Aortic smooth muscle cell (primary cell): ENCODE results near the gene SLC39A13. TPM values are rescaled to one million over a fixed set of nuclear protein-coding genes. Genes with fewer than 3 reads are reported as not detected.

Source experiments
- total RNA-seq: library from RNA; depleted of rRNA; stranded (reverse); fragments of >200 nt; gene quantifications from 2 replicates; pipeline ENCODE4 v1.2.3, GENCODE V29; 2014

The SLC39A13 gene
- total RNA-seq = 55.2 and 58.5 TPM in 2 replicates

DNA sequence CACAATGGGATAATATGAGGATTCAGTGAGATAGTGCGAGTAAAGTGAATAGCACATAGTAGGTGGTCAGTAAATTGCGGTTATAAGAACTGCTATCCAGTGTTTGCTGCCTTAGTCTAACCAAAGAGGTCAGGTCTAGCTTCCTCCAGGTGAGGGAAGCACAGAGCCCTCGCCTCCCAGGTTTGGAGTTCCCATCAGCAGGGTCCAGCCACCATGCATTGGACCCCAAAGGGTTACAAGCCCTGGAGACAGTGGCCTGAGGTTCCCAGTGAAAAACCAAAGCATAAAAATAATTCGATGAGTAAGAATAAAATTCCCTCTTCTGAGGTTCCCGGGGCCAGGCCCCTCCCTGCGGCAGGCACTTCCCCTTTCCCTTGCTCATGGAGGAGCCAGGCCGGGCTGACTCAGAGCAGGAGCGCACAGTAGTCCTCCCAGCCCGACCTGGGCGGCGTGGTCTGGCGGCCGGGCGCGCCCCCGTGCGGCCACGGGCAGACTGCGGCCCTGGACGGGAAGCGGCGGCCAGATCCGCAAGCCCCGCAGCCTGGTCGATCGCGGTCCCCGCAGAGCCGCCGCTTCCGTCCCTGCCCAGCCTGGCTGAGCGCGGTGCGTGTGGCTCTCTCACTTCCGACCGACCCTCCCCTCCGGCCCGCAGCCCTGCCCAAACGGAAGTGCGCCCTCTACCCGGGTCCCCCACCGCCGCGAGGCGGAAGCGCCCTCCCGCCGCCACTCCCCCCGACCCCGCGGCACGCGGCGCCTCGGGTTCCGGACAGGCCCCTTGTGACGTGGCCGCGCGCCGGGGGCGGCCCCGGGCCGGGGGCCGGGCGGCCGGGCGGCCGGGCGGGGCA, at the start of gene SLC39A13:
SLC39A13 (plus strand) TSS at position 845 of the 845 bp plus-strand sequence. CDS start 1,505 bp downstream, outside the sequence.

DNA sequence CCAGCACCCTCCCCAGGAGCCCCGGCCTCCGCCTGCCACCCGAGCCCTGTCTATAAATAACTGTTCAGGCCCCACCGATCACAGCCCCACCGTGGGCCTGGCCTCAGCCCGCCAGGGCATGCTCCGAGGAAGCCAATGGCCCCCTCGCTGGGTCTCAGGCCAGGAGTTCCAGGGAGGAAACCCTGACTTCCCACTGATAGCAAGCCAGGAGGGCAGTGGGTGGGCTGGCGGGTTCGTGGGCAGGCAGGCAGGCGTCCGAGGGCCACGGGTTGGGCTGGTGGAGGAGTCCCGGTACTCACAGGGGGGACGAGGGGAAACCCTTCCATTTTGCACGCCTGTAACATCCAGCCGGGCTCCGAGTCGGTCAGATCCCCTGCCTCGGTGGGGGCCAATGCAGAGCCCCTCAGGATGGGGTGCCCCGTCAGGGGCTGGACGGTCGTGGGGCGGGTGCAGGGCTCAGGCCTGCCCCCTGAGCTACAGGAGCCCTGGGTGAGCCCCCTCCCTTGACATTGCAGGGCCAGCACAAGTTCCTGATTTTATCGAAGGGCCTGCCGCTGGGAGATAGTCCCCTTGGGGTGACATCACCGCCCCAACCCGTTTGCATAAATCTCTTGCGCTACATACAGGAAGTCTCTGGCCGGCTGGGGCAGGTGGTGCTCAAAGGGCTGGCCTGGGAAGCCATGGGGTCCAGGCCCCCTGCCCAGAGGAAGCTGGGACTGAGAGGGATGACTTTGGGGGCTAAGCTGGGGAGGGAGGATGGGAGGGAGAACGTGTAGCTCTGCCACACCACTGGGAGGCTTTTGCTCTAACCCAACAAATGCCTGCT, 30.2 kb upstream of the SLC39A13 start, which contains the start of gene SPI1:
SPI1 (minus strand) TSS at position 538 of the 826 bp plus-strand sequence; CDS start at position 344, 194 bp downstream.

DNA sequence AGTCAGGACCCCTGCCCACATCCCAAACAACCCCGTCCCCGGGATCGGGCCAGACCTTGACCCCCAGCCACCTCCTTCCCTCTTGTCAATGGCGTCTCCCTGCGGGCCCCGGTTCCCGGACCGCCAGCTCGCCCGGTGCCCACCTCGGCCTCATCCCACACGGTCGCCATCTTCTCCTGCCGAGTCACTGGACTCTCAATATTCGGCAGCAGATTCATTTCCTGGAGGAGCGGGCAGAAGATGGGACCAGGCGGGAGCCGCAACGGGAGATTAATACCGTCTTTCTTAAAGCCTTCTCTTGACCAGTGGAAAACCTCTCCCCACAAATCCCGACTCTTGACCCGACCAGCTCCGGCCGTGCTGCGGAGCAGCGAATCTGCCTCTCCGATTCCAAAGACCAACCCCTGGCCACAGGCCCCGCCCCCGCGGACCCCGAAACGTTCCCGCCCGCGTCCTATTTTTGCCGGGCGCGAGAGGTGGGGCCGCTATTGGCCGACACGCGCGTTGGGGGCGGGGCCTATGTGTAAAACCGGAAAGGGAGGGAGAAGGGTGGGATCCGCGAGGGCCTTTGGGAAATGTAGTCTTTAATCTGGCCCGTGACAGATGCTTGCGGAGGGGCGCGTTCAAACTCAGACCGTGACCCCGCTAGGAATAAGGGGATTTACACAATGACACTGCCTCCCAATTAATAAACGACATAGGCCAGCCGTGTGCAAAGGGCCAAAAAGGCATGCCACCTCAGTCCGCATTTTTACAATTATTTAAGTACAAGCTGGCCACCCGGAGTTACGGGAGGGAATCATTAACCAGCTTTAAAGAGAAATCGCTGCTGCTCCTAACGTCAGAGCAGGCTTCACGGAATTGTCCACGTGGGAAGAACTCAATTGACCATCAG, 17.9 kb downstream of the SLC39A13 start, which contains the start of gene PSMC3:
PSMC3 (minus strand) TSS at position 378 of the 895 bp plus-strand sequence; CDS start at position 218, 160 bp downstream.

DNA sequence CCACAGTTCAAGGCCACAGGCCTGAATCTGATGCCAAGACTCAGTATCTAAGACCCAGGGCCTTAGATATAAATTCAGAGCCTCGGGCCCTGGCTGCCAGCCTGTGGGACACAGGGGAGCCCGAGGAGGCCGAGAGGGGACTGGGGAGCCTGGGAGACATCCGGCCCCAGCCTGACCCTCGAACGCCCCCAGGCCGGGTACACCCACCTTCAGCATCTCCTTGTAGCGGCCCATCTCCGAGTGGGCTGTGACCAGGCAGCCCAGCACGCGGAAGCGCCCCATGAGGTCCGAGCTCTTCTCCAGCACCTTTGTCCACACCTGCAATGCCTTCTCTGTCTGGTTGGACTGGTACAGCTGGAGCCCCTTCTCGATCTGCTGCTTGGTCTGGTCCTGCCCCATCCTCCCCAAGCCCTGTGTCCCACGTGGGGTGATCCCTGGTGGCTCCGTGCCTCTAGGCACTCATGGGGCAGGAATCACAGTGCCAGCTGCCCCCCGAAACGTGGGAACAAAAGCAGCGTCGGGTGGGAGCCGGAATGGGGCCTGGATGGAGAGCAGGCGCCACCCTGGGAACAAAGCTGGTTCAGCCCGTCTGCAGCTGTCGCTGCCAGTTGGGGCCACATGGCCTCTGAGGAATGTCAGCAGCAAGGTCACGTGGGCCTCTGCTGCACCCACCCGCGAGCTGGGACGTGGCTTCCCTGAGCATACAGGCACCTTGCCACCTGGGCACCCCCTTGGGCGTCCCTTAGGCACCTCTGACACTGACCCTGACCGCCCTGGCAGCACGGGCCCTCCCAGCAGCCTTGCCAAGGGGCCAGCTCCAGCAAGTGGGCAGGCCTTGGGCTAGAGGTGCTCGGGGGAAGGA, 40.4 kb downstream of the SLC39A13 start, which contains the start of gene RAPSN:
RAPSN (minus strand) TSS at position 571 of the 862 bp plus-strand sequence; CDS start at position 399, 172 bp downstream.

Other genes with a start within 250 kb of the SLC39A13 start
- gene ARFGAP2, start 231.7 kb upstream of the SLC39A13 start, total RNA-seq = 86.1 and 93.0 TPM in 2 replicates
- gene PACSIN3, start 222.2 kb upstream of the SLC39A13 start, total RNA-seq = 25.9 and 29.7 TPM in 2 replicates
- 35.0 and 47.9 TPM in 2 replicates for gene DDB2, start 193.6 kb upstream of the SLC39A13 start, total RNA-seq
- 22.9 and 23.3 TPM in 2 replicates for gene ACP2, start 159.8 kb upstream of the SLC39A13 start, total RNA-seq
- 12.3 and 20.3 TPM in 2 replicates for gene NR1H3, start 150.6 kb upstream of the SLC39A13 start, total RNA-seq
- gene MADD, start 138.5 kb upstream of the SLC39A13 start, total RNA-seq = 15.2 and 15.5 TPM in 2 replicates
- not detected in 2 replicates for gene MYBPC3, start 55.9 kb upstream of the SLC39A13 start, total RNA-seq
- not detected in 2 replicates for gene SPI1, start 30.0 kb upstream of the SLC39A13 start, total RNA-seq
- 201 and 249 TPM in 2 replicates for gene PSMC3, start 17.8 kb downstream of the SLC39A13 start, total RNA-seq
- 0.13 and 0.19 TPM in 2 replicates for gene RAPSN, start 40.5 kb downstream of the SLC39A13 start, total RNA-seq
- 73.5 and 83.7 TPM in 2 replicates for gene CELF1, start 144.5 kb downstream of the SLC39A13 start, total RNA-seq
- gene PTPMT1, start 157.0 kb downstream of the SLC39A13 start, total RNA-seq = 53.9 and 57.9 TPM in 2 replicates
- 24.2 and 24.8 TPM in 2 replicates for gene KBTBD4, start 170.4 kb downstream of the SLC39A13 start, total RNA-seq
- 80.3 and 85.5 TPM in 2 replicates for gene NDUFS3, start 170.5 kb downstream of the SLC39A13 start, total RNA-seq
- not detected in 2 replicates for gene FAM180B, start 178.1 kb downstream of the SLC39A13 start, total RNA-seq
- gene C1QTNF4, start 185.8 kb downstream of the SLC39A13 start, total RNA-seq = 0.06 TPM in 1 of 2 replicates, not detected in the other
- 79.4 and 81.2 TPM in 2 replicates for gene MTCH2, start 234.0 kb downstream of the SLC39A13 start, total RNA-seq